ENCODE data around the gene DDX39B.

GRCh38 chr6:31558318-31558625 lies 16.5 kb upstream of the DDX39B start:
- TF ChIP-seq EZH2 (IDR thresholded peaks at IDR 0.05; ENCODE audit: borderline replicate concordance) (no peak), CTCF (IDR thresholded peaks at IDR 0.05; ENCODE audit: poor library complexity) (no peak)

Data from hepatocyte (in vitro differentiated cells).